ENCODE measurements around the gene SYCP1.
A peak's percentile ranks its signal among the peaks of the same experiment; 100 is the strongest.

Gene SYCP1

DNA sequence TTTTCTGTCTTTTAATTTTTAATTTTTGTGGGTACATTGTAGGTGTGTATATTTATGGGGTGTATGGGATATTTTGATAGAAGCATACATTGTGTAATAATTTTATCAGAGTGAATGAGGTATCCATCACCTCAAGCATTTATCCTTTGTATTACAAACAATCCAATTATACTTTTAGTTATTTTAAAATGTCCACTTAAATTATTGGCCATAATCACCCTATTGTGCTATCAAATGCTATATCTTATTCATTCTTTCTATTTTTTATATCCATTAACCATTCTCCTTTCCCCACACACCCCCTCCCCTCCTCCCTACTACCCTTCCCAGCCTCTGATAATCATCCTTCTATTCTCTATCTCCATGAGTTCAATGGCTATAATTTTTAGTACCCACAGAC is 104.8 kb downstream of the SYCP1 start:
- TF ChIP-seq, protein P1, sequence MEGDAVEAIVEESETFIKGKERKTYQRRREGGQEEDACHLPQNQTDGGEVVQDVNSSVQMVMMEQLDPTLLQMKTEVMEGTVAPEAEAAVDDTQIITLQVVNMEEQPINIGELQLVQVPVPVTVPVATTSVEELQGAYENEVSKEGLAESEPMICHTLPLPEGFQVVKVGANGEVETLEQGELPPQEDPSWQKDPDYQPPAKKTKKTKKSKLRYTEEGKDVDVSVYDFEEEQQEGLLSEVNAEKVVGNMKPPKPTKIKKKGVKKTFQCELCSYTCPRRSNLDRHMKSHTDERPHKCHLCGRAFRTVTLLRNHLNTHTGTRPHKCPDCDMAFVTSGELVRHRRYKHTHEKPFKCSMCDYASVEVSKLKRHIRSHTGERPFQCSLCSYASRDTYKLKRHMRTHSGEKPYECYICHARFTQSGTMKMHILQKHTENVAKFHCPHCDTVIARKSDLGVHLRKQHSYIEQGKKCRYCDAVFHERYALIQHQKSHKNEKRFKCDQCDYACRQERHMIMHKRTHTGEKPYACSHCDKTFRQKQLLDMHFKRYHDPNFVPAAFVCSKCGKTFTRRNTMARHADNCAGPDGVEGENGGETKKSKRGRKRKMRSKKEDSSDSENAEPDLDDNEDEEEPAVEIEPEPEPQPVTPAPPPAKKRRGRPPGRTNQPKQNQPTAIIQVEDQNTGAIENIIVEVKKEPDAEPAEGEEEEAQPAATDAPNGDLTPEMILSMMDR (IDR thresholded peaks at IDR 0.05): no peak
- H3K4me3 ChIP-seq: no peak overlapping the region
- DNase-seq (ENCODE audit: low spot score): no peak
- H3K27ac ChIP-seq: no peak overlapping the region

DNA sequence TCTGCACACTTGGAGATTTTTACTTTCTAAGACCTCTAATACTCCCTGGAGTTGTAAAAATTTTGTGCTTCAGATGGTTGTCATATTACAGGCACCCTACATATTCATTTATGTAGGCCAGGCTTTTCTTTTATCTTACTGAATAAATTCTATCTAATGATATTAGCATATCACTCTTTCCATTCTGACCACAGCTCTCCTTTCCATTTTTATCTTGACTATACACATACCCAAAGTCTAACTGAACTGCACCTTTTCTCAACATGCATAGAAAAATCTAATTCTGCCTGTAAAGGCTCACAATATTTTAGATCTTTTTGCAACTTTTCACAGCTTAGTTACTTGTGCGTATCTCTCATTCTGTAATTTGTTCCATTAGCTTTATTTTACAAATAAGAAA is 122.2 kb downstream of the SYCP1 start:
- no peak overlapping the region for H3K4me3 ChIP-seq
- TF ChIP-seq, protein P1 (IDR thresholded peaks at IDR 0.05): no peak
- DNase-seq (ENCODE audit: low spot score): no peak
- no peak overlapping the region for H3K27ac ChIP-seq

DNA sequence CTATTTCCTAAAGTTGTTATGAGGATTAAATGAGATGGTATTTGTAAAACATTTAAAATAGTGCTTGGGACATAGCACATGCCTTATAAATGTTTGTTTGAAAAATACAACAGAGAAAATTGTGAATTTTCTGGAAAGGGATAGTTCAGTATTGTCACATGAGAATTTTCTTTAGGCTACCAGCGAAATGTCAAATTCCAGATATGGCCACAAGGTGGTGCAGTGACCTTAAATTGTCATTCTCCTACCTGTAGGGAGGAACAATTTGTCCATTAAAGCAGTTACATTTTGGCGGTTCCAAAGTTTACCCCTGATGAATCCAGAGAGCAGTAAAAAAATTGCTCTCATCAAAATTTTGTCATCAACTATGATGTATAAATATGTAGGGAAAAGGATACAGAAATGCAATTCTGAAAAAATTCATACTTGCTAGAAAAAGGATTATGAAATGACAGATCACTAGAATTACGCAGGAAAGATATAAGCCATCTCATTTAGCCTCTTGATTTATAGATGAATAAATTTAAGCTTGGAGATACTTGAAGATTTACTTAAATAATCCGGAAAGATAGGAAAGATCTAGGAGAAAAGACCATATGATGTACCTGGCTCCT is 124.7 kb downstream of the SYCP1 start:
- DNase-seq (ENCODE audit: low spot score): no peak
- TF ChIP-seq, protein P1 (IDR thresholded peaks at IDR 0.05): peak; percentile 74
- Histone ChIP-seq H3K4me3 (no peak overlapping the region), H3K27ac (no peak overlapping the region)

DNA sequence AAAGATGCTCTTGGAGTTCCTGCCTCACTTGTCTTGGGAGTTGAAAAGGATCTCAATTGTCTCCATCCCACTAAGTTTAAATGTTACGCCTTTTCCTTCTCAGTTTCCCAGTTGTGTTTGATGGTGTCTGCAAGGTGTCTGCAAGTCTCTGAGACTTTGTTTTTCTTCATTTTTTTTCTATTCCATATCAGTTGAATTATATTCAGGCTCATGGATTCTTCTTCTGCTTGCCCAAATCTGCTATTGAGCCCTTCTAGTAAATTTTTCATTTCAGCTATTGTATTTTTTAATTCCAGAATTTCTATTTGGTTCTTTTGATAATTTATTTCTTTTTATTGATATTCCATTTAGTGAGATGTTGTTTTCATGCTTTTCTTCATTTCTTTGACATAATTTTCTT is 127.6 kb downstream of the SYCP1 start:
- TF ChIP-seq, protein P1 (IDR thresholded peaks at IDR 0.05): no peak
- no peak overlapping the region for H3K4me3 ChIP-seq
- no peak for DNase-seq (ENCODE audit: low spot score)
- H3K27ac ChIP-seq: no peak overlapping the region

DNA sequence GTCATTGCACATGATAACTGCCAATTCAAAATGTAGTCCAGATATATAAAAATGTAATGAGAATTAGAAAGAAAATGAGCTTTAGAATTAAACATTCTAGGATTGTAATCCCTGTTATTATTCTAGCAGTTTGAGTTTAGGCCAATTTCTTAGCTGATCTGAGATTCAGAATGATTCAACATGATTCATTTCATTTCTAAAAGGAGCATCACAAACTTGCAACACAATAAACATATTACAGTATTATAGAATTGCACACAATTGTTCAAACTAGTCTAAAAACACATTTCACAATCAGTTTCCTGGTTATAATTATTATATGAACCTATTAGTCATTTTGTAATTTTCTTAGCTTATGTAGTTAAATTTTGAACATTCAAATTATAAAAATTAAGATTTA is 131.6 kb downstream of the SYCP1 start:
- TF ChIP-seq, protein P1 (IDR thresholded peaks at IDR 0.05): no peak
- H3K4me3 ChIP-seq: no peak overlapping the region
- no peak for DNase-seq (ENCODE audit: low spot score)
- H3K27ac ChIP-seq: no peak overlapping the region

DNA sequence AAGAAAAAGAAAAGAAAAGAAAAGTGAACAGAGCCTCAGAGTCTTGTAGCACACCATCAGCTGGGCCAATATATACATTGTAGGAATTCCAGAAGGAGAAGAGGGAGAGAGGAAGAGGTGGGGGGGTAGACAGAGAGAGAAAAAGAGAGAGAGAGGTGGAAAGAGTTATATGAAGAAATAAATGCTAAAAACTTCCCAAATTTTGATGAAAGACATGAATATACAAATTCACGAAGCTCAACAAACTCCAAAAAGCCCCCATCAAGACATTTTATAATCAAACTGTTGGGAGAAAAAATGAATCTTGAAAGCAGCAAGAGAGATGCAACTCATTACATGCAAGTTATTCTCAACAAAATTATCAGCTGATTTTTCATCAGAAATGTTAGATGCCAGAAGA is 133.4 kb downstream of the SYCP1 start:
- DNase-seq (ENCODE audit: low spot score): no peak
- no peak overlapping the region for H3K4me3 ChIP-seq
- H3K27ac ChIP-seq: no peak overlapping the region
- TF ChIP-seq, protein P1 (IDR thresholded peaks at IDR 0.05): no peak

DNA sequence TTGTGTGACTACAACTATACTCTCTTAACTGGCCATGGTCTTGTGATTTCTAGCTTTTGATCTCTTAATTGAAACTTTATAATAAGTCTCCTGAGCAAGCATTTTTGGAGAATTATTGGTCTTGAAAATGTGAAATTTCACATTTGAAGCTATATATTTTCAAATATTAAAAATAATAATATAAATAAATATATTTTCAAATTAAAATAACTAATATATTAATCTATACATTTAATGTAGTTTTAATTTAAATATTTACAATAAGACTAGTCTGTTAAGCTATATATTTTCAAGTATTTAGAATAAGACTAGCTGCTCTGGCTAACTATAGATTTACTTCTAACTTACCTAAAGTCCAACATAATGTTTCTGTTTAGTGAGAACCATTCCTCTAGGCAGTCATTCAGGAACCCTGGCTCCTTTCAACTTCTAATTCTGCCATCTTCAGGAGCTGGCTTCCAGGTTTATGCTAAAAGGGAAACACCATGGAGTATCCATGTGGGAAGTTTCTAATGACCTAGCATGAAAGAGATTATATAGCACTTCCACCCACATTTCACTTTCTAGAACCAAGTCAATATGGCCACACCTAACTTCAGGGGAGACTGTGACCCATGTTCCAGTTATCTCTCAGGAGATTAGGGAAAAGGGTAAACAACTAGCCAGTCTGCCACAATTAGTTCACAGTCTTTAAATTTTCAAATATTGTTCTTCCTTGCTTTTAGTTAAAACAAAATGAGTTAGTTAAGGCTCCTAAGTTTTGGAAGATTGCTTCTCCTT is 143.0 kb downstream of the SYCP1 start:
- H3K27ac ChIP-seq: no peak overlapping the region
- TF ChIP-seq, protein P1 (IDR thresholded peaks at IDR 0.05): no peak
- no peak for DNase-seq (ENCODE audit: low spot score)
- no peak overlapping the region for H3K4me3 ChIP-seq
